Fibroblast of the aortic adventitia (primary cell): ENCODE data around the gene IFNAR1. TPM values are rescaled to one million over a fixed set of nuclear protein-coding genes. Genes with fewer than 3 reads are reported as not detected.

Source experiments
- DNase-seq: peaks from one replicate; pipeline ENCODE4 v3.0.0-alpha.2; 2010; ENCODE audit warnings: low read depth
- H3K4me3 ChIP-seq: 2 replicates; pipeline ENCODE4 v1.5.1; 2011; ENCODE audit warnings: low read depth, mild to moderate bottlenecking, control low read depth, low read length, moderate library complexity
- total RNA-seq: library from RNA; depleted of rRNA; stranded (reverse); fragments of >200 nt; gene quantifications from 2 replicates; pipeline ENCODE4 v1.2.3, GENCODE V29; 2012; ENCODE audit warnings: low replicate concordance
- TF ChIP-seq, protein P1 (sequence below): IDR thresholded peaks from 2 replicates; pipeline ENCODE4 v1.5.1; 2011; ENCODE audit warnings: mild to moderate bottlenecking, low read length, control low read depth, inconsistent platforms; ENCODE audit not compliant: insufficient read depth

IFNAR1 gene
- total RNA-seq, 1 donor, result 39.3 TPM

DNA sequence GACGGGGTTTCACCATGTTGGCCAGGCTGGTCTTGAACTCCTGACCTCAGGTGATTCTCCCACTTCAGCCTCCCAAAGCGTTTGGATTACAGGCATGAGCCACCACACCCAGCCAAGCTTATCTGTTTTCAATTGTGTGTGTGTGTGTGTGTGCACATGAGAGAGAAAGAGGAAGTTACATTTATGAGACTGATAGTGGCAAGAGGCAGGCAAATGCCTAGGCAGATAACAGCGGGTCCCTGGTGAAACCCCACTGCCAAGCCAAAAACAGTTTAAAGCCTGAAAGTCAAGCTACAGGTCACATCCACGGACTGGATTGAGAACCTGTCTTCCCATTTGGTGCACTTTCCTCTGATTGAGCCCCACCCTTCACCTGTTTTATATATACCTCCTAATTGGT is 43.4 kb downstream of the IFNAR1 start:
- TF ChIP-seq, protein P1, sequence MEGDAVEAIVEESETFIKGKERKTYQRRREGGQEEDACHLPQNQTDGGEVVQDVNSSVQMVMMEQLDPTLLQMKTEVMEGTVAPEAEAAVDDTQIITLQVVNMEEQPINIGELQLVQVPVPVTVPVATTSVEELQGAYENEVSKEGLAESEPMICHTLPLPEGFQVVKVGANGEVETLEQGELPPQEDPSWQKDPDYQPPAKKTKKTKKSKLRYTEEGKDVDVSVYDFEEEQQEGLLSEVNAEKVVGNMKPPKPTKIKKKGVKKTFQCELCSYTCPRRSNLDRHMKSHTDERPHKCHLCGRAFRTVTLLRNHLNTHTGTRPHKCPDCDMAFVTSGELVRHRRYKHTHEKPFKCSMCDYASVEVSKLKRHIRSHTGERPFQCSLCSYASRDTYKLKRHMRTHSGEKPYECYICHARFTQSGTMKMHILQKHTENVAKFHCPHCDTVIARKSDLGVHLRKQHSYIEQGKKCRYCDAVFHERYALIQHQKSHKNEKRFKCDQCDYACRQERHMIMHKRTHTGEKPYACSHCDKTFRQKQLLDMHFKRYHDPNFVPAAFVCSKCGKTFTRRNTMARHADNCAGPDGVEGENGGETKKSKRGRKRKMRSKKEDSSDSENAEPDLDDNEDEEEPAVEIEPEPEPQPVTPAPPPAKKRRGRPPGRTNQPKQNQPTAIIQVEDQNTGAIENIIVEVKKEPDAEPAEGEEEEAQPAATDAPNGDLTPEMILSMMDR, result no peak
- no peak overlapping the region for H3K4me3 ChIP-seq

DNA sequence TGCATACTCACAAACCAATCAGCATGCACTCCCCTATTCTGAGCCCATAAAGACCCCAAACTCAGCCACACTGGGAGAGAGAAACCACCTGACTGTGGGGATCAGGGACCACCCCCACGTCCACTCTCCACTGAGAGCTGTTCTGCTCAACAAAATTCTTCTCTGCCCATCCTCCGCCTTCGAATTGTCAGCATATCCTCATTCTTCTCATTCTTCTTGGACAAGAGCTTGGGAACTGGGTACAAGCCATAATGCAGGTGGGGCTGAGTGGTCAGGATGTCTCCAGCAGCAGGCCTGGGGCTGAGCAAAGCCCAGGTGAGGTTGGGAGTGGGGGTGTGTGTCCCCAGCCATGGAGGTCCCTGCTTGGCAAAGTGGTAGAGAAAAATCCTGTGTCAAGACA is 43.8 kb downstream of the IFNAR1 start:
- no peak for DNase-seq
- H3K4me3 ChIP-seq, result no peak overlapping the region
- TF ChIP-seq, protein P1, result no peak

More for the DNA sequence above, 43.4 kb downstream of the IFNAR1 start:
- DNase-seq, result no peak

DNA sequence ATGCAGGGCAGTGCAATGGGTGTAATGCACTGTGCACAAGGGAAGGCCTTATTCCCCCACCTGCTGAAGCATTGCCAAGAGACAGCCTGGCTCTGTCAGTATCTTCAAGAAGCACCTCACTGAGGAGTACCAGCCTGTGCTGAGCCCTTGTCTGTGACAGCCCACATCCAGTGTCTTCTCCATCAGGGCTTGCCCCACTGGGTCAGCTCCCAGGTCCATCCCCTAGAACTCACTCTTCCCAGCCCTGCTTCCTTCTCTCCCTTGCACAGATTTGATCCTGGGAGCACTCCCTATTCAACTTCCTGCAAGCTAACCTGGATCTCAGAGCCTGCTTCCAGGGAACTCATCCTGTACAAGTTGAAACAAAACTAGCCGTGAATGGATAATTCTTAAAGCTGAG is 44.8 kb downstream of the IFNAR1 start:
- H3K4me3 ChIP-seq, result no peak overlapping the region
- DNase-seq, result no peak
- TF ChIP-seq, protein P1, result no peak

DNA sequence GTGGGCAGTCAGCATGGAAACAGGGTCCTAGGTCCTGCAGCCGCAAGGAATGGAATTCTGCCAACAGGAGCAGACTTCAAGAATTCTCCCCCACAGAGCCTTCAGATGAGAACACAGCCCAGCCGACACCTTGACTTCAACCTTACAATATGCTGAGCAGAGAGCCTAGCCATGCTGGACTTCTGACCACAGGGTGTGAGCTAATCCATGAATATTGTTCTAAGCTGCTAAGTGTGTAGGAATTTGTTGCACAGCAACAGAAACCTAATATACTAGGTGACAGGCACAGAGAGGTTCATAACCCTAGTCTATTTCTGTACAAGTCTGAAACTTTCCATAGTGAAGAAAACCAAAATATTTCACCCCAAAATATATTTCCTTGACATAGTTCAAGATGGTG is 45.5 kb downstream of the IFNAR1 start:
- no peak overlapping the region for H3K4me3 ChIP-seq
- DNase-seq, result no peak

DNA sequence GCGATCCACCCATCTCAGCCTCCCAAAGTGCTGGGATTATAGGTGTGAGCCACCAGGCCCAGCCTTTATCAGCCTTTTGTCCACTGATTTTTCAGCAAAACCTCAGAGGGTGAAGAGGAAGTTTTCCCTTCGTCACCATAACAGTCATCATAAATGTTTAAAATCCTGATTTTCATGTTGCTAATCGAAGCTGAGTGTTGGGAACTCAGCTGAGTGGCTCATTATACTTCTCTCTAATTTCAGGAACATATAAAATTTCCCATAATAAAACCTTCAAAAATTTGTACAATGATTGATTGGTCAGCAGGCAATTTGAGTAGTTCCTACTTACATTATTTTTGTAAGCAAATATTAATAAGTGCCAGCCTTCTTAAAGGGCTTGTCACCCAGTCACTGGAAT is 46.6 kb downstream of the IFNAR1 start:
- TF ChIP-seq, protein P1, result no peak
- H3K4me3 ChIP-seq, result no peak overlapping the region
- DNase-seq, result no peak

More for the DNA sequence above, 45.5 kb downstream of the IFNAR1 start:
- TF ChIP-seq, protein P1, result no peak

DNA sequence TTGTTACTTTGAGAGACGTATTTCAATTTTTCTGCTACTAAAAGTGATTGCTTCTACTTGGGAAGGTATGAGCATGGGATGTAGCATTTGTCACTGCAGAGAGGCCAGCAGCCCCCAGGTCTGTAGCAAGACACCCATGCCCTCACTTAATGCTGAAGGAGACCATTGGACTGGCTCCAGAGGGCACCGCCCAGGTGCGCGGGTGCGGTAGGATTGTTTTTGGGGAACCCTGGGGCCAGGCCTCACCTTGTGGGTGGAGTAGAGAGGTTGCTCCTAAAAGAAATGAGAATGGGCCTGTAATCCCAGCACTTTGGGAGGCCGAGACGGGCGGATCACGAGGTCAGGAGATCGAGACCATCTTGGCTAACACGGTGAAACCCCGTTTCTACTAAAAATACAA is 47.8 kb downstream of the IFNAR1 start:
- DNase-seq, result no peak
- no peak overlapping the region for H3K4me3 ChIP-seq
- TF ChIP-seq, protein P1, result no peak

DNA sequence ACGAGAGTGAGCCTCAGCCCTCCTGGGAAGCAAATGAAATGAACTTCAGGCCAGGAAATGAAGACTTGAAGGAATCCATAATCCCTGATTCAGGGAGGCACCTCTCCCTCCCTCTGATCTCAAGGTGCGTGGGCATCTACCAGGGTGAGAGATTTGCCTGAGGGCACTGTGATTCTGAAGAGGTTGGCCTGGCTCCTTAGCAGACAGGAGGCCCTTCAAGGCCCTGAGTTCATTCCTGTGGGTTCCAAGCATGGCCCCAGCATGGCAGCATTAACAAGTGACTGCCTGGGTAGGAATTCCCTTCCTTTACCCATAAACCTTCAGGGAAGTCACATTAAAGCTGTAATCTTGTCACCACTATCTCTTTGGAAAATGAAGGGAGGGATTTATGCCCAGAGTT is 48.7 kb downstream of the IFNAR1 start:
- no peak overlapping the region for H3K4me3 ChIP-seq

More for the DNA sequence above, 48.7 kb downstream of the IFNAR1 start:
- no peak for DNase-seq
- TF ChIP-seq, protein P1, result no peak
